OCI-LY1 (cell line): Measurements from ENCODE around the gene MAP4.

Source experiments
- H2AFZ ChIP-seq: fragments of 200-600 bp; sonication (generic), shearing (Covaris generic); 2 replicates; pipeline ENCODE4 v1.6.0; 2014; ENCODE audit warnings: antibody characterized with exemption, mild to moderate bottlenecking, low read length
- H3F3A ChIP-seq: fragments of 200-600 bp; sonication (generic), shearing (Covaris generic); 2 replicates; pipeline ENCODE4 v1.6.0; 2014; ENCODE audit warnings: mild to moderate bottlenecking, antibody characterized with exemption, low read length, moderate library complexity; ENCODE audit not compliant: insufficient read depth
- H3K27ac ChIP-seq: fragments of 200-600 bp; sonication (generic); 2 replicates; pipeline ENCODE4 v1.5.1; 2014; ENCODE audit warnings: low read length, mixed run types, mild to moderate bottlenecking, low read depth; ENCODE audit not compliant: poor library complexity, severe bottlenecking
- H3K27me3 ChIP-seq: fragments of 200-600 bp; sonication (generic); 2 replicates; pipeline ENCODE4 v1.6.0; 2014; ENCODE audit warnings: antibody characterized with exemption, mild to moderate bottlenecking, low read length, moderate library complexity; ENCODE audit not compliant: insufficient read depth
- H3K36me3 ChIP-seq: fragments of 200-600 bp; sonication (generic); 2 replicates; pipeline ENCODE4 v1.6.1; 2014; ENCODE audit warnings: mild to moderate bottlenecking, antibody characterized with exemption, low read length, moderate library complexity, mixed read lengths; ENCODE audit not compliant: insufficient read depth
- H3K4me1 ChIP-seq: fragments of 200-600 bp; sonication (generic); 2 replicates; pipeline ENCODE4 v1.5.1; 2014; ENCODE audit warnings: mild to moderate bottlenecking, low read length, moderate library complexity; ENCODE audit not compliant: insufficient read depth, severe bottlenecking
- H3K4me2 ChIP-seq: fragments of 200-600 bp; sonication (generic), shearing (Covaris generic); 2 replicates; pipeline ENCODE4 v1.6.1; 2014; ENCODE audit warnings: low read length
- H3K4me3 ChIP-seq: fragments of 200-600 bp; sonication (generic); 2 replicates; pipeline ENCODE4 v1.5.1; 2014; ENCODE audit warnings: low read length, low read depth, mild to moderate bottlenecking, mixed read lengths; ENCODE audit not compliant: poor library complexity, severe bottlenecking
- H3K79me2 ChIP-seq: fragments of 200-600 bp; shearing (Covaris generic); 2 replicates; pipeline ENCODE4 v1.6.1; 2016; ENCODE audit warnings: mixed run types, low read length, mixed read lengths; ENCODE audit not compliant: insufficient read depth
- H3K9ac ChIP-seq: fragments of 200-600 bp; sonication (generic), shearing (Covaris generic); 2 replicates; pipeline ENCODE4 v1.6.1; 2014; ENCODE audit warnings: mild to moderate bottlenecking, low read length, mixed read lengths
- H3K9me2 ChIP-seq: fragments of 200-600 bp; sonication (generic), shearing (Covaris generic); 2 replicates; pipeline ENCODE4 v1.6.1; 2014; ENCODE audit warnings: low read depth, mild to moderate bottlenecking, low read length, mixed read lengths
- H3K9me3 ChIP-seq: fragments of 200-600 bp; shearing (Covaris generic); 2 replicates; pipeline ENCODE4 v1.6.1; 2014; ENCODE audit warnings: low read length, mixed read lengths
- H4K20me1 ChIP-seq: fragments of 200-600 bp; sonication (generic), shearing (Covaris generic); 2 replicates; pipeline ENCODE4 v1.6.0; 2016; ENCODE audit warnings: mild to moderate bottlenecking, low read length; ENCODE audit not compliant: insufficient read depth
- EZH2 ChIP-seq: fragments of 200-600 bp; sonication (generic), shearing (Covaris generic); IDR thresholded peaks from 2 replicates; pipeline ENCODE4 v1.8.0; 2017; ENCODE audit warnings: borderline replicate concordance, mixed run types, mild to moderate bottlenecking, antibody characterized with exemption, low read length, moderate library complexity, mixed read lengths
- TF ChIP-seq, protein P1 (sequence below): fragments of 200-600 bp; sonication (generic), shearing (Covaris generic); IDR thresholded peaks from 2 replicates; pipeline ENCODE4 v1.5.1; 2017; ENCODE audit warnings: mild to moderate bottlenecking, antibody characterized with exemption, low read length, moderate library complexity, mixed read lengths

The MAP4 gene

GRCh38 chr3:47847801-47848518 lies 168.3 kb downstream of the MAP4 start:
- Histone ChIP-seq H3K9me3 (no peaks in the 10 kb centered on the region), H3F3A (no peaks in the 10 kb centered on the region), H4K20me1 (no peaks in the 10 kb centered on the region), H3K79me2 (no peaks in the 10 kb centered on the region), H3K27me3 (no peaks in the 10 kb centered on the region), H2AFZ (no peak overlapping the region), H3K36me3 (peaks cover 93% of the 10 kb centered on the region), H3K9ac (no peak overlapping the region), H3K4me3 (no peak overlapping the region), H3K27ac (no peak overlapping the region), H3K9me2 (no peaks in the 10 kb centered on the region), H3K4me1 (no peaks in the 10 kb centered on the region), H3K4me2 (no peak overlapping the region)
- TF ChIP-seq, protein P1, sequence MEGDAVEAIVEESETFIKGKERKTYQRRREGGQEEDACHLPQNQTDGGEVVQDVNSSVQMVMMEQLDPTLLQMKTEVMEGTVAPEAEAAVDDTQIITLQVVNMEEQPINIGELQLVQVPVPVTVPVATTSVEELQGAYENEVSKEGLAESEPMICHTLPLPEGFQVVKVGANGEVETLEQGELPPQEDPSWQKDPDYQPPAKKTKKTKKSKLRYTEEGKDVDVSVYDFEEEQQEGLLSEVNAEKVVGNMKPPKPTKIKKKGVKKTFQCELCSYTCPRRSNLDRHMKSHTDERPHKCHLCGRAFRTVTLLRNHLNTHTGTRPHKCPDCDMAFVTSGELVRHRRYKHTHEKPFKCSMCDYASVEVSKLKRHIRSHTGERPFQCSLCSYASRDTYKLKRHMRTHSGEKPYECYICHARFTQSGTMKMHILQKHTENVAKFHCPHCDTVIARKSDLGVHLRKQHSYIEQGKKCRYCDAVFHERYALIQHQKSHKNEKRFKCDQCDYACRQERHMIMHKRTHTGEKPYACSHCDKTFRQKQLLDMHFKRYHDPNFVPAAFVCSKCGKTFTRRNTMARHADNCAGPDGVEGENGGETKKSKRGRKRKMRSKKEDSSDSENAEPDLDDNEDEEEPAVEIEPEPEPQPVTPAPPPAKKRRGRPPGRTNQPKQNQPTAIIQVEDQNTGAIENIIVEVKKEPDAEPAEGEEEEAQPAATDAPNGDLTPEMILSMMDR, result no peak
- TF ChIP-seq EZH2, result no peak

DNA sequence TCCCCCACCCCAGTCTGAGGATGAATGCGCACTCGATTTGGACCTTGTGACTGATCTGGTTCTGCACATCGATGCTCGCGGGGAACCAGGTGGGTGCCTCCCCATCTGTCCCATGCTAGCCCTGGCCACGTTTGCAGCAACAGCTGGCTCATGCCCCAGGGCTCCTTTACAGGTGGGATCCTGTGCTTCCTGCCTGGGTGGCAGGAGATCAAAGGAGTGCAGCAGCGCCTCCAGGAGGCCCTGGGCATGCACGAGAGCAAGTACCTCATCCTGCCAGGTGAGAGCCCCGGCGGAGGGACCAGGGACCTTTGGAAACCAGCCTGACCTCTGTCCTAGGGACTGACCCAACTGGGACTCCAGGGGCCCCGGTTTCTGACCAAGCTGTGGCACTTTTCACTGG lies 169.0 kb downstream of the MAP4 start:
- no peaks in the 10 kb centered on the region for H3K9me3 ChIP-seq
- no peaks in the 10 kb centered on the region for H3K9me2 ChIP-seq
- H3K27ac ChIP-seq, result no peak overlapping the region
- H3K4me2 ChIP-seq, result no peak overlapping the region
- no peaks in the 10 kb centered on the region for H4K20me1 ChIP-seq
- H3F3A ChIP-seq, result no peaks in the 10 kb centered on the region
- peaks cover 99% of the 10 kb centered on the region for H3K36me3 ChIP-seq
- no peak overlapping the region for H2AFZ ChIP-seq
- H3K79me2 ChIP-seq, result no peaks in the 10 kb centered on the region
- no peak overlapping the region for H3K9ac ChIP-seq
- no peaks in the 10 kb centered on the region for H3K27me3 ChIP-seq
- H3K4me3 ChIP-seq, result no peak overlapping the region
- no peak for TF ChIP-seq EZH2
- TF ChIP-seq, protein P1, result no peak
- H3K4me1 ChIP-seq, result no peaks in the 10 kb centered on the region

DNA sequence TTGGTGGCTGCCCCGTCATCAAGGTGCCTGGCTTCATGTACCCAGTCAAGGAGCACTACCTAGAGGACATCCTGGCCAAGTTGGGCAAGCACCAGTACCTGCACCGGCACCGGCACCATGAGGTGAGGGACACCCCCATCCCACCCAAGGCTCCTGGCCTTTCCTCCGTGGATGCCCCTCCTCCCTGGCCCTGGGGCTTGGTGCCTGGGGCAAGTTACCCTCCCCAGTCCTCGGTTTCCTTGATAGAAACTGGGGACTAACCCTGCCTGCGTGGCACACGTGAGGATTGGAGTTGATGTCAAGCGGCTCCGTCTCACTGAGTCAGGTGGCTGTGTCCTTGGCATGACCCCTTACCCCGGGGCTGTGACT lies 169.4 kb downstream of the MAP4 start:
- H3K36me3 ChIP-seq, result peaks cover 99% of the 10 kb centered on the region
- H3K4me1 ChIP-seq, result no peaks in the 10 kb centered on the region
- no peak overlapping the region for H2AFZ ChIP-seq
- H3K79me2 ChIP-seq, result no peaks in the 10 kb centered on the region
- H3K9ac ChIP-seq, result no peak overlapping the region
- no peak overlapping the region for H3K4me3 ChIP-seq
- H3K4me2 ChIP-seq, result no peak overlapping the region
- H3K9me2 ChIP-seq, result no peaks in the 10 kb centered on the region
- H3K27me3 ChIP-seq, result no peaks in the 10 kb centered on the region
- no peaks in the 10 kb centered on the region for H3K9me3 ChIP-seq
- H4K20me1 ChIP-seq, result no peaks in the 10 kb centered on the region
- TF ChIP-seq, protein P1, result no peak
- H3F3A ChIP-seq, result no peaks in the 10 kb centered on the region
- H3K27ac ChIP-seq, result no peak overlapping the region
